ENCODE results near the gene CDR2L.
"Not testable (repeated sequence)": the region's sequence is repeated elsewhere in the genome, so short reads cannot be mapped to it uniquely, and the experiment has no call there.

The CDR2L gene

GRCh38 chr17:75012346-75013091 is 25.1 kb downstream of the CDR2L start, which contains the start of gene MRPL58:
Gene MRPL58, plus strand, starts transcription at chr17:75012670. Its CDS starts 17 bp downstream, at chr17:75012687.
- peak; percentile 92 for DNase-seq

- DNase-seq, result no peak
Measured at GRCh38 chr17:75013092-75013559, 25.7 kb downstream of the CDR2L start.

GRCh38 chr17:75019146-75019545 is 31.7 kb downstream of the CDR2L start:
- DNase-seq, result no peak

- no peak for DNase-seq
Measured at GRCh38 chr17:75019710-75020109, 32.3 kb downstream of the CDR2L start.

- no peak for DNase-seq
Measured at GRCh38 chr17:75020331-75021110, 33.1 kb downstream of the CDR2L start.

GRCh38 chr17:75024686-75025397 is 37.4 kb downstream of the CDR2L start:
- no peak for DNase-seq

- DNase-seq, result not testable (repeated sequence)
Measured at GRCh38 chr17:75025398-75025734, 37.9 kb downstream of the CDR2L start.

GRCh38 chr17:75026650-75027049 is 39.2 kb downstream of the CDR2L start:
- not testable (repeated sequence) for DNase-seq

GRCh38 chr17:75030161-75030560 is 42.7 kb downstream of the CDR2L start:
- no peak for DNase-seq

- peak; percentile 88 for DNase-seq
Measured at GRCh38 chr17:75031972-75032719, 44.7 kb downstream of the CDR2L start.

- DNase-seq, result no peak
Measured at GRCh38 chr17:75032720-75033280, 45.4 kb downstream of the CDR2L start.

GRCh38 chr17:75033346-75034235 is 46.2 kb downstream of the CDR2L start:
- DNase-seq, result peak; percentile 96

GRCh38 chr17:75034236-75034908 is 46.9 kb downstream of the CDR2L start:
- peak; percentile 93 for DNase-seq

- no peak for DNase-seq
Measured at GRCh38 chr17:75036643-75037268, 49.3 kb downstream of the CDR2L start.

- DNase-seq, result no peak
Measured at GRCh38 chr17:75039238-75039637, 51.8 kb downstream of the CDR2L start.

- DNase-seq, result no peak
Measured at GRCh38 chr17:75041656-75042280, 54.3 kb downstream of the CDR2L start.

GRCh38 chr17:75043789-75044188 is 56.4 kb downstream of the CDR2L start:
- DNase-seq, result not testable (repeated sequence)

GRCh38 chr17:75044716-75045115 is 57.3 kb downstream of the CDR2L start:
- DNase-seq, result no peak

- not testable (repeated sequence) for DNase-seq
Measured at GRCh38 chr17:75045946-75046406, 58.5 kb downstream of the CDR2L start.

Measured in EL (cell line).